ENCODE data around the gene WASHC1.
"Not testable (repeated sequence)": the region's sequence is repeated elsewhere in the genome, so short reads cannot be mapped to it uniquely, and the experiment has no call there.

WASHC1 gene

GRCh38 chr9:14129-14809 is 15.0 kb downstream of the WASHC1 start:
- not testable (repeated sequence) for DNase-seq

DNA sequence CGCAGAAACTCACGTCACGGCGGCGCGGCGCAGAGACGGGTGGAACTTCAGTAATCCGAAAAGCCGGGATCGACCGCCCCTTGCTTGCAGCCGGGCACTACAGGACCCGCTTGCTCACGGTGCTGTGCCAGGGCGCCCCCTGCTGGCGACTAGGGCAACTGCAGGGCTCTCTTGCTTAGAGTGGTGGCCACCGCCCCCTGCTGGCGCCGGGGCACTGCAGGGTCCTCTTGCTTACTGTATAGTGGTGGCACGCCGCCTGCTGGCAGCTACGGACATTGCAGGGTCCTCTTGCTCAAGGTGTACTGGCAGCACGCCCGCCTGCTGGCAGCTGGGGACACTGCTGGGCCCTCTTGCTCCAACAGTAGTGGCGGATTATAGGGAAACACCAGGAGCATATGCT is 18.1 kb downstream of the WASHC1 start:
- peak; percentile 96 for DNase-seq

GRCh38 chr9:10653-11053 is 18.6 kb downstream of the WASHC1 start:
- peak; percentile 22 for DNase-seq

DNA sequence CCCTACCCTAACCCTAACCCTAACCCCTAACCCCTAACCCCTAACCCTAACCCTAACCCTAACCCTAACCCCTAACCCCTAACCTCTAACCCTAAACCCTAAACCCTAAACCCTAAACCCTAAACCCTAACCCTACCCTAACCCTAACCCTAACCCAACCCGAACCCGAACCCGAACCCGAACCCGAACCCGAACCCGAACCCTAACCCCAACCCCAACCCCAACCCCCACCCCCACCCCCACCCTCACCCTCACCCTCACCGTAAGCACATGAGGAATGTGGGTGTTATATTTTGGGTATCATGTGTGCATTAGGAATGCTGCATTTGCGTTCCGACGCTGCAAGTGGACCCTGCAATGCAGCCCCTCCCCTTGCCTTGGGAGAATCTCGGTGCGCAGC is 19.0 kb downstream of the WASHC1 start:
- not testable (repeated sequence) for DNase-seq
